HEK293 (cell line): ENCODE results near the gene COP1.

Source experiments
- GLI2 ChIP-seq: fragments of 450-650 bp; formaldehyde crosslinking; IDR thresholded peaks from 2 replicates; pipeline ENCODE4; 2017; ENCODE audit warnings: missing biosample characterization, missing genetic modification characterization, low read depth, borderline replicate concordance
- GLIS2 ChIP-seq: fragments of 450-650 bp; formaldehyde crosslinking; IDR thresholded peaks from 2 replicates; pipeline ENCODE4 v1.5.1; 2016; ENCODE audit warnings: missing biosample characterization, missing genetic modification characterization
- HOXA7 ChIP-seq: sonication (generic); formaldehyde crosslinking; IDR thresholded peaks from 2 replicates; pipeline ENCODE4 v1.8.1; 2022; ENCODE audit warnings: missing genetic modification reagents, borderline replicate concordance
- KLF9 ChIP-seq: fragments of 450-650 bp; formaldehyde crosslinking; IDR thresholded peaks from 2 replicates; pipeline ENCODE4 v1.5.1; 2016; ENCODE audit warnings: missing biosample characterization, missing genetic modification characterization, low read depth
- PATZ1 ChIP-seq: fragments of 450-650 bp; formaldehyde crosslinking; IDR thresholded peaks from 2 replicates; pipeline ENCODE4 v1.5.1; 2016; ENCODE audit warnings: missing biosample characterization, missing genetic modification characterization
- TCF7L2 ChIP-seq: IDR thresholded peaks from 2 replicates; pipeline ENCODE4 v1.6.1; 2011; ENCODE audit warnings: low read depth, mild to moderate bottlenecking, inconsistent platforms, low read length, moderate library complexity, borderline replicate concordance
- ZNF292 ChIP-seq: fragments of 450-650 bp; formaldehyde crosslinking; IDR thresholded peaks from 2 replicates; pipeline ENCODE4 v1.5.1; 2016; ENCODE audit warnings: low read depth, missing biosample characterization, missing genetic modification characterization, borderline replicate concordance
- ZNF335 ChIP-seq: fragments of 450-650 bp; formaldehyde crosslinking; conservative IDR thresholded peaks from 2 replicates; pipeline ENCODE4 v1.5.1; 2016; ENCODE audit warnings: missing biosample characterization, missing genetic modification characterization
- ZNF350 ChIP-seq: fragments of 450-650 bp; formaldehyde crosslinking; IDR thresholded peaks from 2 replicates; pipeline ENCODE4 v1.5.0; 2017; ENCODE audit warnings: missing biosample characterization, mild to moderate bottlenecking, missing genetic modification characterization
- ZNF37A ChIP-seq: fragments of 450-650 bp; IDR thresholded peaks from 2 replicates; pipeline ENCODE4 v1.5.1; 2018; ENCODE audit warnings: missing biosample characterization, missing genetic modification characterization
- ZNF514 ChIP-seq: fragments of 450-650 bp; formaldehyde crosslinking; IDR thresholded peaks from 2 replicates; pipeline ENCODE4 v1.5.1; 2016; ENCODE audit warnings: missing biosample characterization, missing genetic modification characterization
- ZNF558 ChIP-seq: fragments of 450-650 bp; formaldehyde crosslinking; IDR thresholded peaks from 2 replicates; pipeline ENCODE4 v1.5.1; 2016; ENCODE audit warnings: missing biosample characterization, missing genetic modification characterization
- ZNF664 ChIP-seq: fragments of 450-650 bp; formaldehyde crosslinking; IDR thresholded peaks from 2 replicates; pipeline ENCODE4 v1.5.1; 2016; ENCODE audit warnings: missing biosample characterization, missing genetic modification characterization
- TF ChIP-seq, protein P1 (sequence below): fragments of 450-650 bp; formaldehyde crosslinking; IDR thresholded peaks from 2 replicates; pipeline ENCODE4 v1.5.1; 2016; ENCODE audit warnings: missing biosample characterization, missing genetic modification characterization

DNA sequence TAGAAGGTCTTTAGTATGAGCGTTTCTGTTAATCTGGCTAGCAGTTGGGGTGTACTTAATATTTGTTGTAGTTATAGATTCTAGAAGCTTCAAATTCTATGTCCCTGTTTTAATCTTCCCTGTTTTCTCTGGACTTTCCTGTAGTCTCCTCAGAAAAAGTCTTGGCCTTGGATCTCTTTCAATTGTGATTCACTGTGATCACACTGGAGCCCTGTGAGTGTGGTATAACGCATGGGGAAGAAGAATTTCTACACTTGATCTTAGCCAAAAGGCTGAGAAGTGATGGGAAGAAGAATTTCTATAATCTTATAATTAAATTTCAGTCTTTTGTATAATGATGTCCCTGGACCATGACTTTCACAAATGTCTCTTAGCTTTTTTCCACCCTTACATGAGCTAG is 36.7 kb upstream of the COP1 start:
- TF ChIP-seq ZNF514 (tag by site-specific recombination), result no peak
- TF ChIP-seq ZNF37A, result no peak
- TF ChIP-seq ZNF350 (tag by site-specific recombination), result no peak
- no peak for TF ChIP-seq ZNF558 (tag by site-specific recombination)
- TF ChIP-seq, protein P1, sequence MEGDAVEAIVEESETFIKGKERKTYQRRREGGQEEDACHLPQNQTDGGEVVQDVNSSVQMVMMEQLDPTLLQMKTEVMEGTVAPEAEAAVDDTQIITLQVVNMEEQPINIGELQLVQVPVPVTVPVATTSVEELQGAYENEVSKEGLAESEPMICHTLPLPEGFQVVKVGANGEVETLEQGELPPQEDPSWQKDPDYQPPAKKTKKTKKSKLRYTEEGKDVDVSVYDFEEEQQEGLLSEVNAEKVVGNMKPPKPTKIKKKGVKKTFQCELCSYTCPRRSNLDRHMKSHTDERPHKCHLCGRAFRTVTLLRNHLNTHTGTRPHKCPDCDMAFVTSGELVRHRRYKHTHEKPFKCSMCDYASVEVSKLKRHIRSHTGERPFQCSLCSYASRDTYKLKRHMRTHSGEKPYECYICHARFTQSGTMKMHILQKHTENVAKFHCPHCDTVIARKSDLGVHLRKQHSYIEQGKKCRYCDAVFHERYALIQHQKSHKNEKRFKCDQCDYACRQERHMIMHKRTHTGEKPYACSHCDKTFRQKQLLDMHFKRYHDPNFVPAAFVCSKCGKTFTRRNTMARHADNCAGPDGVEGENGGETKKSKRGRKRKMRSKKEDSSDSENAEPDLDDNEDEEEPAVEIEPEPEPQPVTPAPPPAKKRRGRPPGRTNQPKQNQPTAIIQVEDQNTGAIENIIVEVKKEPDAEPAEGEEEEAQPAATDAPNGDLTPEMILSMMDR (tag by site-specific recombination), result no peak
- TF ChIP-seq GLI2, result no peak
- TF ChIP-seq ZNF335 (tag by site-specific recombination), result no peak
- no peak for TF ChIP-seq KLF9 (tag by site-specific recombination)
- no peak for TF ChIP-seq ZNF292
- TF ChIP-seq GLIS2 (tag by site-specific recombination), result no peak
- no peak for TF ChIP-seq HOXA7
- TF ChIP-seq ZNF664 (tag by site-specific recombination), result no peak
- TF ChIP-seq TCF7L2, result no peak
- TF ChIP-seq PATZ1 (tag by site-specific recombination), result no peak
